Thyroid gland (tissue), 4 donors: ENCODE results near the gene CYP24A1.

Experiments used
- CTCF ChIP-seq, 6 experiments: fragments of 200-600 bp in 3 of 6; fragments of 450-650 bp in 3 of 6; sonication (generic) in 3 of 6; IDR thresholded peaks; one replicate each; pipeline ENCODE4 v1.5.1; 2016 to 2019; ENCODE audit warnings: antibody characterized with exemption in 6 of 6, mild to moderate bottlenecking in 2 of 6, inconsistent platforms in 1 of 6, moderate library complexity in 1 of 6
- POLR2A ChIP-seq, 2 donors: fragments of 450-650 bp; IDR thresholded peaks; one replicate each; pipeline ENCODE4 v1.6.1; 2017; ENCODE audit warnings: antibody characterized with exemption in 2 of 2, mild to moderate bottlenecking in 2 of 2, moderate library complexity in 1 of 2

GRCh38 chr20:54123587-54124180 is 50.1 kb downstream of the CYP24A1 start:
- TF ChIP-seq CTCF (IDR thresholded peaks at IDR 0.05), result no peak
- peak in 1 of 2 donors; percentile 73 for TF ChIP-seq POLR2A (IDR thresholded peaks at IDR 0.05)
